ENCODE measurements around the gene ZNF264. TPM values are rescaled to one million over a fixed set of nuclear protein-coding genes. Genes with fewer than 3 reads are reported as not detected.

Gene ZNF264
- total RNA-seq, 1 donor from 2014 or later: 29.0 TPM

GRCh38 chr19:57202160-57202559 is 10.9 kb downstream of the ZNF264 start:
- Mint-ChIP-seq H3K27me3 (ENCODE audit: unreplicated experiment) (peaks cover 6% of the 10 kb centered on the region), H3K27ac (ENCODE audit: unreplicated experiment) (no peak overlapping the region), H3K4me3 (ENCODE audit: unreplicated experiment) (no peak overlapping the region), H3K36me3 (ENCODE audit: low read depth, unreplicated experiment) (peaks cover 57% of the 10 kb centered on the region), H3K9me3 (ENCODE audit: unreplicated experiment) (no peaks in the 10 kb centered on the region), H3K4me1 (ENCODE audit: unreplicated experiment) (no peaks in the 10 kb centered on the region)
- no peak for TF ChIP-seq CTCF (IDR thresholded peaks at IDR 0.05; ENCODE audit: unreplicated experiment)
- DNase-seq (ENCODE audit: low spot score): no peak

GRCh38 chr19:57210381-57210780 is 19.1 kb downstream of the ZNF264 start:
- H3K27ac Mint-ChIP-seq (ENCODE audit: unreplicated experiment): no peak overlapping the region
- H3K9me3 Mint-ChIP-seq (ENCODE audit: unreplicated experiment): no peaks in the 10 kb centered on the region
- no peak for DNase-seq (ENCODE audit: low spot score)
- TF ChIP-seq CTCF (IDR thresholded peaks at IDR 0.05; ENCODE audit: unreplicated experiment): no peak
- no peaks in the 10 kb centered on the region for H3K4me1 Mint-ChIP-seq (ENCODE audit: unreplicated experiment)
- peaks cover 26% of the 10 kb centered on the region for H3K36me3 Mint-ChIP-seq (ENCODE audit: low read depth, unreplicated experiment)
- H3K4me3 Mint-ChIP-seq (ENCODE audit: unreplicated experiment): no peak overlapping the region
- H3K27me3 Mint-ChIP-seq (ENCODE audit: unreplicated experiment): no peaks in the 10 kb centered on the region

- no peak for TF ChIP-seq CTCF (IDR thresholded peaks at IDR 0.05; ENCODE audit: unreplicated experiment)
- DNase-seq (ENCODE audit: low spot score): no peak
- Mint-ChIP-seq H3K4me1 (ENCODE audit: unreplicated experiment) (no peaks in the 10 kb centered on the region), H3K27me3 (ENCODE audit: unreplicated experiment) (no peaks in the 10 kb centered on the region), H3K36me3 (ENCODE audit: low read depth, unreplicated experiment) (peaks cover 19% of the 10 kb centered on the region), H3K9me3 (ENCODE audit: unreplicated experiment) (no peaks in the 10 kb centered on the region), H3K4me3 (ENCODE audit: unreplicated experiment) (no peak overlapping the region), H3K27ac (ENCODE audit: unreplicated experiment) (no peak overlapping the region)
Measured at GRCh38 chr19:57212109-57212508, 20.8 kb downstream of the ZNF264 start.

- Mint-ChIP-seq H3K4me1 (ENCODE audit: unreplicated experiment) (peaks cover 5% of the 10 kb centered on the region), H3K27ac (ENCODE audit: unreplicated experiment) (no peak overlapping the region), H3K27me3 (ENCODE audit: unreplicated experiment) (no peaks in the 10 kb centered on the region), H3K9me3 (ENCODE audit: unreplicated experiment) (no peaks in the 10 kb centered on the region), H3K36me3 (ENCODE audit: low read depth, unreplicated experiment) (no peaks in the 10 kb centered on the region), H3K4me3 (ENCODE audit: unreplicated experiment) (no peak overlapping the region)
- TF ChIP-seq CTCF (IDR thresholded peaks at IDR 0.05; ENCODE audit: unreplicated experiment): no peak
- DNase-seq (ENCODE audit: low spot score): no peak
Measured at GRCh38 chr19:57227502-57227901, 36.2 kb downstream of the ZNF264 start.

GRCh38 chr19:57231686-57232085 is 40.4 kb downstream of the ZNF264 start:
- TF ChIP-seq CTCF (IDR thresholded peaks at IDR 0.05; ENCODE audit: unreplicated experiment): no peak
- no peak for DNase-seq (ENCODE audit: low spot score)
- H3K27ac Mint-ChIP-seq (ENCODE audit: unreplicated experiment): peak overlapping the region; percentile 30
- H3K9me3 Mint-ChIP-seq (ENCODE audit: unreplicated experiment): no peaks in the 10 kb centered on the region
- peaks cover 5% of the 10 kb centered on the region for H3K4me1 Mint-ChIP-seq (ENCODE audit: unreplicated experiment)
- peak overlapping the region; percentile 68 for H3K4me3 Mint-ChIP-seq (ENCODE audit: unreplicated experiment)
- no peaks in the 10 kb centered on the region for H3K36me3 Mint-ChIP-seq (ENCODE audit: low read depth, unreplicated experiment)
- no peaks in the 10 kb centered on the region for H3K27me3 Mint-ChIP-seq (ENCODE audit: unreplicated experiment)
